HepG2 (cell line): ENCODE results near the gene IGFBP6. TPM values are rescaled to one million over a fixed set of nuclear protein-coding genes. Genes with fewer than 3 reads are reported as not detected.

Experiments
- ATAC-seq: fragments of 200-7000 bp; cut with Tn5 transposase; 3 replicates; pipeline ENCODE4 v1.9.1; 2020; ENCODE audit warnings: mild to moderate bottlenecking, moderate library complexity
- BruUV-seq: library from RNA; stranded (reverse); fragments of 400-500 nt; replicated peaks from 2 replicates; lab custom pipeline; 2021; lab: Mats Ljungman, UMichigan
- CTCF ChIA-PET: fragments of 300-600 bp; formaldehyde crosslinking; extraction: SDS; loops from one replicate; lab custom pipeline; 2021; ENCODE audit warnings: low total read pairs, inconsistent platforms, low intra/inter-chr PET ratio; lab: Yijun Ruan, JAX
- POLR2A ChIA-PET: fragments of 350-600 bp; sonication (Branson Sonifier 250); formaldehyde crosslinking; loops from one replicate; lab custom pipeline; 2020; ENCODE audit warnings: antibody characterized with exemption, inconsistent platforms; lab: Yijun Ruan, JAX
- DNase-seq: peaks from one replicate; pipeline ENCODE4 v3.0.0-alpha.2; 2015; ENCODE audit warnings: low spot score
- FAIRE-seq: peaks from 3 replicates; lab custom pipeline; 2011; peaks lifted over from hg19 to GRCh38; lab: Jason Lieb, UNC
- H2AFZ ChIP-seq: one replicate; pipeline ENCODE4 v1.6.1; 2011; ENCODE audit warnings: low read length, inconsistent platforms
- H3K27ac ChIP-seq: fragments of 300-600 bp; 3 replicates; pipeline ENCODE4 v1.8.0; 2011; ENCODE audit warnings: mixed run types, mild to moderate bottlenecking, mixed read lengths, low read length, inconsistent platforms; ENCODE audit not compliant: insufficient read depth; ENCODE audit errors: extremely low read length
- H3K27me3 ChIP-seq, 2 experiments: fragments of 200-600 bp in 1 of 2; 2 replicates in 1 of 2; 3 replicates in 1 of 2; pipeline versions ENCODE4 v1.6.0 to v1.8.0; 2011; ENCODE audit warnings: low read length in 2 of 2, mild to moderate bottlenecking in 2 of 2, moderate library complexity in 2 of 2, inconsistent platforms in 1 of 2; ENCODE audit not compliant: insufficient read depth in 2 of 2, control insufficient read depth in 1 of 2
- H3K36me3 ChIP-seq, 2 experiments: fragments of 200-600 bp in 1 of 2; replicated peaks in 1 of 2; 2 replicates in 1 of 2; 3 replicates in 1 of 2; pipeline versions ENCODE4 v1.5.1 to v1.8.0; 2011; ENCODE audit warnings: low read length in 2 of 2, inconsistent platforms in 1 of 2; ENCODE audit not compliant: insufficient read depth in 2 of 2, control insufficient read depth in 1 of 2
- H3K4me1 ChIP-seq: 2 replicates; pipeline ENCODE4 v1.5.1; 2012; ENCODE audit warnings: low read length, inconsistent platforms; ENCODE audit not compliant: insufficient read depth
- H3K4me2 ChIP-seq: 2 replicates; pipeline ENCODE4 v1.6.0; 2011; ENCODE audit warnings: low read depth, low read length, inconsistent platforms
- H3K4me3 ChIP-seq, 3 experiments: fragments of 200-600 bp in 1 of 3; sonication (generic), shearing (Covaris generic) in 1 of 3; replicated peaks in 1 of 3; 2 replicates each; pipeline ENCODE4 v1.5.1; 2011 to 2016; ENCODE audit warnings: low read length in 3 of 3, inconsistent platforms in 2 of 3, low read depth in 2 of 3, mild to moderate bottlenecking in 2 of 3, control low read depth in 1 of 3, mixed read lengths in 1 of 3; ENCODE audit not compliant: insufficient read depth in 1 of 3
- H3K79me2 ChIP-seq: one replicate; pipeline ENCODE4 v1.6.1; 2011; ENCODE audit warnings: low read length, inconsistent platforms; ENCODE audit not compliant: insufficient read depth
- H3K9ac ChIP-seq: 2 replicates; pipeline ENCODE4 v1.6.0; 2011; ENCODE audit warnings: mild to moderate bottlenecking, low read depth, low read length, inconsistent platforms; ENCODE audit not compliant: insufficient read depth
- H3K9me3 ChIP-seq: 2 replicates; pipeline ENCODE4 v1.5.1; 2012; ENCODE audit warnings: mild to moderate bottlenecking, low read length
- H4K20me1 ChIP-seq: 2 replicates; pipeline ENCODE4 v1.6.0; 2011; ENCODE audit warnings: inconsistent platforms, mild to moderate bottlenecking, low read length, moderate library complexity; ENCODE audit not compliant: insufficient read depth
- ARNT2 ChIP-seq: sonication (generic); formaldehyde crosslinking; IDR thresholded peaks from 2 replicates; pipeline ENCODE4 v1.8.0; 2022; ENCODE audit warnings: mild to moderate bottlenecking, low read depth, missing genetic modification reagents, moderate library complexity
- BRCA1 ChIP-seq: sonication (generic); formaldehyde crosslinking; IDR thresholded peaks from 2 replicates; pipeline ENCODE4 v1.4.0; 2020; ENCODE audit warnings: missing genetic modification reagents
- CREM ChIP-seq, 2 experiments: sonication (generic) in 1 of 2; formaldehyde crosslinking in 1 of 2; IDR thresholded peaks; 2 replicates each; pipeline versions ENCODE4 v1.4.0 to v1.6.1; 2016 to 2020; ENCODE audit warnings: antibody characterized with exemption in 1 of 2, mild to moderate bottlenecking in 1 of 2, missing genetic modification reagents in 1 of 2
- DMAP1 ChIP-seq: IDR thresholded peaks from 2 replicates; pipeline ENCODE4 v1.6.1; 2016
- GTF3A ChIP-seq: sonication (generic); formaldehyde crosslinking; conservative IDR thresholded peaks from 2 replicates; pipeline ENCODE4 v1.4.0; 2020; ENCODE audit warnings: mild to moderate bottlenecking, missing genetic modification reagents
- HOXA5 ChIP-seq: sonication (generic); formaldehyde crosslinking; IDR thresholded peaks from 2 replicates; pipeline ENCODE4 v1.4.0; 2020; ENCODE audit warnings: missing genetic modification reagents
- KDM6A ChIP-seq: IDR thresholded peaks from 2 replicates; pipeline ENCODE4 v1.6.1; 2016; ENCODE audit warnings: low read depth
- NFE2L2 ChIP-seq: fragments of 150-350 bp; IDR thresholded peaks from 2 replicates; pipeline ENCODE4 v1.6.1; 2014; ENCODE audit warnings: low read length
- REPIN1 ChIP-seq: sonication (generic); formaldehyde crosslinking; IDR thresholded peaks from 2 replicates; pipeline ENCODE4 v1.8.0; 2022; ENCODE audit warnings: missing genetic modification reagents, low read depth, mild to moderate bottlenecking, borderline replicate concordance
- SPEN ChIP-seq: sonication (generic); formaldehyde crosslinking; IDR thresholded peaks from 2 replicates; pipeline ENCODE4 v1.5.1; 2020; ENCODE audit warnings: low read depth, mild to moderate bottlenecking, missing genetic modification reagents
- STAT6 ChIP-seq: sonication (generic); formaldehyde crosslinking; IDR thresholded peaks from 2 replicates; pipeline ENCODE4 v1.4.0; 2020; ENCODE audit warnings: missing genetic modification reagents, mild to moderate bottlenecking, borderline replicate concordance
- ZBTB42 ChIP-seq: sonication (generic); formaldehyde crosslinking; IDR thresholded peaks from 2 replicates; pipeline ENCODE4 v1.5.0; 2020; ENCODE audit warnings: mild to moderate bottlenecking, missing genetic modification reagents
- ZNF260 ChIP-seq: sonication (generic); formaldehyde crosslinking; IDR thresholded peaks from 2 replicates; pipeline ENCODE4 v1.4.0; 2020; ENCODE audit warnings: missing genetic modification reagents, low read depth, mild to moderate bottlenecking, borderline replicate concordance
- ZNF644 ChIP-seq: IDR thresholded peaks from 2 replicates; pipeline ENCODE4 v1.6.1; 2016; ENCODE audit warnings: low read depth
- ZSCAN20 ChIP-seq: sonication (generic); formaldehyde crosslinking; IDR thresholded peaks from 2 replicates; pipeline ENCODE4 v1.4.0; 2020; ENCODE audit warnings: missing genetic modification reagents, mild to moderate bottlenecking, borderline replicate concordance
- WGBS: methylation state at CpG from one replicate; pipeline ENCODE4 v1.1.6; 2017; ENCODE audit warnings: low lambda C conversion rate; 5-methylcytosine and 5-hydroxymethylcytosine counted together
- in situ Hi-C: cut with HindIII; loops from 2 replicates; pipeline ENCODE4 v1.10.0; 2017; ENCODE audit warnings: low pct_unique_long_range_greater_than_20kb; ENCODE audit not compliant: extremely low pct_ligation_motif_present
- intact Hi-C: fragments of 100-400 bp; cut with micrococcal nuclease; formaldehyde crosslinking; loops from one replicate; pipeline ENCODE4 v1.10.0; 2022; ENCODE audit not compliant: unreplicated experiment
- polyA plus RNA-seq, 8 experiments: library from polyadenylated mRNA; depleted of rRNA in 3 of 8; stranded (reverse) in 7 of 8; unstranded in 1 of 8; fragments of >200 nt; fragmentation: Illumina TruSeq in 4 of 8; extraction: Trizol in 4 of 8; gene quantifications; 2 replicates each; pipeline versions ENCODE4 v1.2.1 to v1.2.3, GENCODE V29; 2011 to 2016; ENCODE audit warnings: low read depth in 4 of 8, missing spikeins in 1 of 8, mixed read lengths in 1 of 8; ENCODE audit not compliant: insufficient read depth in 1 of 8
- total RNA-seq, 5 experiments: library from RNA; depleted of rRNA; stranded (reverse); fragments of >200 nt; fragmentation: Illumina TruSeq; extraction: Trizol; gene quantifications; 2 replicates each; pipeline ENCODE4 v1.2.3, GENCODE V29; 2016; ENCODE audit warnings: low read depth in 1 of 5
- TF ChIP-seq, protein P1 (sequence below): IDR thresholded peaks from 2 replicates; pipeline ENCODE4 v1.6.1; 2016; ENCODE audit warnings: missing genetic modification reagents, missing compliant biosample characterization
- TF ChIP-seq, protein P2 (sequence below): sonication (generic); formaldehyde crosslinking; IDR thresholded peaks from 2 replicates; pipeline ENCODE4 v1.5.0; 2020; ENCODE audit warnings: mild to moderate bottlenecking, missing genetic modification reagents

IGFBP6 gene
- total and polyA plus RNA-seq, 2 of the 13 experiments (the other 11 are each of a cell fraction or from before 2014, with no cell fraction given) = 3.9 to 25.2 TPM

DNA sequence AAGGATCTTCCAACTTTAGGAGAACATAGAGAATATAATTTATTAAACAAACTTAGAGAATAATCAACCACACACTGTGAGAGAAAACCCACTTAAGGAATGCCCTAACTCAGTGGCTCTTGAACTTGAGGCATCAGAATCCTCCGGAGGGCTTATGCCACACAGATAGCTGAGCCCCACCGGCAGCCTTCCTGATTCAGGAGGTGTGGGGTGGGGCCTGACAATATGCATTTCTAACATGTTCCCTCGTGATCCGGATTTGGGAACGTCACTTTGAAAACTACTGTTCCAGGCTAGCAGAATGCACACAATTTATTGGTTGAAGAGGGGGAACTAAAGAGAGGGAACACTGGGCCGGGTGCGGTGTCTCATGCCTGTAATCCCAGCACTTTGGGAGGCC lies 3.8 kb downstream of the IGFBP6 start (continued):
- no peak for TF ChIP-seq STAT6 (CRISPR knock-in tag)
- no peak for TF ChIP-seq DMAP1 (CRISPR knock-in tag)
- TF ChIP-seq BRCA1 (CRISPR knock-in tag) = no peak

GRCh38 chr12:53101931-53102781 lies 4.7 kb downstream of the IGFBP6 start:
- Histone ChIP-seq H3K36me3 (peaks cover 0 to 7% of the 10 kb centered on the region in 2 experiments; a peak in 2 of 5 replicates), H3K9ac (peak overlapping the region; percentile 73), H3K9me3 (no peaks in the 10 kb centered on the region), H3K79me2 (no peaks in the 10 kb centered on the region), H3K4me2 (peak overlapping the region; percentile 92), H3K4me1 (peaks cover 97% of the 10 kb centered on the region), H4K20me1 (no peaks in the 10 kb centered on the region), H3K27me3 (peaks cover 0 to 2% of the 10 kb centered on the region in 2 experiments; a peak in 2 of 5 replicates), H3K4me3 (peak overlapping the region; percentile 52 to 76 (median 57); a peak in 5 of 6 replicates), H2AFZ (no peak overlapping the region), H3K27ac (peak overlapping the region; percentile 89)
- DNase-seq = peak; percentile 79
- intact Hi-C loops = loop anchor here (5.0 kb wide), 1 partner anchor 45 kb away; no protein-coding TSS in a partner anchor
- FAIRE-seq = peak; percentile 79
- POLR2A ChIA-PET = interaction anchor here (0.6 to 5.4 kb wide), 25 partner anchors 9 to 399 kb away, joined by 3 to 102 read pairs (median 5); partner anchors contain the start of genes AAAS, CSAD, EIF4B and KRT8
- ATAC-seq = peak; percentile 10
- no TSS peak for BruUV-seq
- in situ Hi-C loops = loop anchor here (5.0 kb wide), 1 partner anchor 40 kb away; no protein-coding TSS in a partner anchor
- WGBS = 40% methylated on average over 8 of the region's 12 CpGs
- CTCF ChIA-PET = no interaction called here
- TF ChIP-seq HOXA5 (CRISPR knock-in tag) (no peak), GTF3A (CRISPR knock-in tag) (no peak), ZBTB42 (no peak), CREM (IDR thresholded peaks at IDR 0.05) (peak; percentile 20; the same call in 1 of the 2 replicates), CREM (CRISPR knock-in tag; IDR thresholded peaks at IDR 0.05) (no peak), ZSCAN20 (no peak), SPEN (CRISPR knock-in tag) (peak; percentile 34; the same call in 1 of the 2 replicates), ZNF260 (CRISPR knock-in tag) (no peak), ARNT2 (no peak), ZNF644 (CRISPR knock-in tag) (no peak), NFE2L2 (no peak), KDM6A (CRISPR knock-in tag) (peak; percentile 68), REPIN1 (CRISPR knock-in tag) (no peak)
- TF ChIP-seq, protein P1, sequence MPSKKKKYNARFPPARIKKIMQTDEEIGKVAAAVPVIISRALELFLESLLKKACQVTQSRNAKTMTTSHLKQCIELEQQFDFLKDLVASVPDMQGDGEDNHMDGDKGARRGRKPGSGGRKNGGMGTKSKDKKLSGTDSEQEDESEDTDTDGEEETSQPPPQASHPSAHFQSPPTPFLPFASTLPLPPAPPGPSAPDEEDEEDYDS (CRISPR knock-in tag) = peak; percentile 16; the same call in 1 of the 2 replicates
- TF ChIP-seq, protein P2, sequence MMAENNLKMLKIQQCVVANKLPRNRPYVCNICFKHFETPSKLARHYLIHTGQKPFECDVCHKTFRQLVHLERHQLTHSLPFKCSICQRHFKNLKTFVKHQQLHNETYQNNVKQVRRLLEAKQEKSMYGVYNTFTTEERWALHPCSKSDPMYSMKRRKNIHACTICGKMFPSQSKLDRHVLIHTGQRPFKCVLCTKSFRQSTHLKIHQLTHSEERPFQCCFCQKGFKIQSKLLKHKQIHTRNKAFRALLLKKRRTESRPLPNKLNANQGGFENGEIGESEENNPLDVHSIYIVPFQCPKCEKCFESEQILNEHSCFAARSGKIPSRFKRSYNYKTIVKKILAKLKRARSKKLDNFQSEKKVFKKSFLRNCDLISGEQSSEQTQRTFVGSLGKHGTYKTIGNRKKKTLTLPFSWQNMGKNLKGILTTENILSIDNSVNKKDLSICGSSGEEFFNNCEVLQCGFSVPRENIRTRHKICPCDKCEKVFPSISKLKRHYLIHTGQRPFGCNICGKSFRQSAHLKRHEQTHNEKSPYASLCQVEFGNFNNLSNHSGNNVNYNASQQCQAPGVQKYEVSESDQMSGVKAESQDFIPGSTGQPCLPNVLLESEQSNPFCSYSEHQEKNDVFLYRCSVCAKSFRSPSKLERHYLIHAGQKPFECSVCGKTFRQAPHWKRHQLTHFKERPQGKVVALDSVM (CRISPR knock-in tag) = no peak
